ENCODE data around the gene GRK6.

DNA sequence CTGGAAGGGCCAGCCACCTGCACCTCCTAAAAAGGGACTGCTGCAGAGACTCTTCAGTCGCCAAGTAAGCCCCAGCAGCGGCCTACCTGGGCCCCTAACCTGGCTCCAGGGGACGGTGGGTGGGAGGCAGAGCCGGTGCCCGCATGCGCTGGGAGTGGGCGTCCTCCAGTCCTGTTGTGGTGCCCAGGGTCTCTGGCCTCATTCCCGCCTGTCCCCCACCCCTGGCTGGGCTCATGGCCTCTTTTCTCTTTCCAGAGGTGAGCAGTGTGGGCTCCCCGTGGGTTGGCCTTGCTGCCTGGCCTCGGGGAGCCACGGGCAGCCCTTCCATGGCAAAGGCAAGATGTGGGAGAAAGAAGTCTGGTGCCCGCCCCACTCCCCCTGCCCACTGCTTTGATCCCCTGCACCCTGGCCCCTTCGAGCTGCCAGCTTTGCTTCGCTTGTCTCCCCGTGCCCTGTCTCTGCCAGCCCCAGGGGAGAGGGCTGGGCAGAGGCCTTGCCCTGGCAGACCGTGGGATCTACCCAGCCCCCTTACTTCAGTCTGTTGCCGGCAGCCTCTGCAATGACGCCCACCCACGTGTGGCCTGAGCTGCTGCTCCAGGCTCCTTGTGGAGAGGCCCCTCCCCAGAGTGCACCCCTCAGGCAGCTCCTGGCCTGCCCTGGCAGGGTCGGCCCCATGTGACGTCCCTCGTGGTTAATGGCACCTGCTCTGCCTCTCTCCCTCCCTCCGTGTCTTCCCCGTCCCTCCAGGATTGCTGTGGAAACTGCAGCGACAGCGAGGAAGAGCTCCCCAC lies 14.7 kb downstream of the GRK6 start:
- TF ChIP-seq, protein P1, sequence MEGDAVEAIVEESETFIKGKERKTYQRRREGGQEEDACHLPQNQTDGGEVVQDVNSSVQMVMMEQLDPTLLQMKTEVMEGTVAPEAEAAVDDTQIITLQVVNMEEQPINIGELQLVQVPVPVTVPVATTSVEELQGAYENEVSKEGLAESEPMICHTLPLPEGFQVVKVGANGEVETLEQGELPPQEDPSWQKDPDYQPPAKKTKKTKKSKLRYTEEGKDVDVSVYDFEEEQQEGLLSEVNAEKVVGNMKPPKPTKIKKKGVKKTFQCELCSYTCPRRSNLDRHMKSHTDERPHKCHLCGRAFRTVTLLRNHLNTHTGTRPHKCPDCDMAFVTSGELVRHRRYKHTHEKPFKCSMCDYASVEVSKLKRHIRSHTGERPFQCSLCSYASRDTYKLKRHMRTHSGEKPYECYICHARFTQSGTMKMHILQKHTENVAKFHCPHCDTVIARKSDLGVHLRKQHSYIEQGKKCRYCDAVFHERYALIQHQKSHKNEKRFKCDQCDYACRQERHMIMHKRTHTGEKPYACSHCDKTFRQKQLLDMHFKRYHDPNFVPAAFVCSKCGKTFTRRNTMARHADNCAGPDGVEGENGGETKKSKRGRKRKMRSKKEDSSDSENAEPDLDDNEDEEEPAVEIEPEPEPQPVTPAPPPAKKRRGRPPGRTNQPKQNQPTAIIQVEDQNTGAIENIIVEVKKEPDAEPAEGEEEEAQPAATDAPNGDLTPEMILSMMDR (IDR thresholded peaks at IDR 0.05): no peak
- TF ChIP-seq POLR2A (IDR thresholded peaks at IDR 0.05; ENCODE audit: low read depth) (no peak), EP300 (IDR thresholded peaks at IDR 0.05) (no peak)
